MM.1S (cell line): Measurements from ENCODE around the gene ZC3H12A.

Experiments used
- DNase-seq: peaks from one replicate; pipeline ENCODE4 v3.0.0-alpha.2; 2015
- H2AFZ ChIP-seq: fragments of 300-600 bp; sonication (generic); 2 replicates; pipeline ENCODE4 v1.6.0; 2016; ENCODE audit warnings: antibody characterized with exemption, low read length
- H3F3A ChIP-seq: fragments of 300-600 bp; sonication (generic); 2 replicates; pipeline ENCODE4 v1.6.1; 2016; ENCODE audit warnings: mild to moderate bottlenecking, antibody characterized with exemption, low read length, moderate library complexity, mixed read lengths; ENCODE audit not compliant: insufficient read depth
- H3K27ac ChIP-seq: fragments of 300-600 bp; sonication (generic); 2 replicates; pipeline ENCODE4 v1.5.1; 2016; ENCODE audit warnings: mild to moderate bottlenecking, low read length
- H3K27me3 ChIP-seq: fragments of 300-600 bp; sonication (generic); replicated peaks from 2 replicates; pipeline ENCODE4 v1.6.0; 2016; ENCODE audit warnings: low read length; ENCODE audit not compliant: insufficient read depth
- H3K36me3 ChIP-seq: fragments of 300-600 bp; sonication (generic); replicated peaks from 2 replicates; pipeline ENCODE4 v1.6.1; 2016; ENCODE audit warnings: mild to moderate bottlenecking, low read length, mixed read lengths; ENCODE audit not compliant: insufficient read depth
- H3K4me1 ChIP-seq: fragments of 300-600 bp; sonication (generic); 2 replicates; pipeline ENCODE4 v1.6.1; 2016; ENCODE audit warnings: low read length, mixed read lengths
- H3K4me2 ChIP-seq: fragments of 300-600 bp; sonication (generic); 2 replicates; pipeline ENCODE4 v1.6.0; 2016; ENCODE audit warnings: low read depth, low read length
- H3K4me3 ChIP-seq: fragments of 300-600 bp; sonication (generic); 2 replicates; pipeline ENCODE4 v1.5.1; 2016; ENCODE audit warnings: low read length, mixed read lengths
- H3K79me2 ChIP-seq: fragments of 300-600 bp; sonication (generic); 2 replicates; pipeline ENCODE4 v1.6.1; 2016; ENCODE audit warnings: mixed run types, low read length, mixed read lengths
- H3K9ac ChIP-seq: fragments of 300-600 bp; sonication (generic); 2 replicates; pipeline ENCODE4 v1.6.1; 2016; ENCODE audit warnings: low read length, mixed read lengths
- H3K9me2 ChIP-seq: fragments of 300-600 bp; sonication (generic); replicated peaks from 2 replicates; pipeline ENCODE4 v1.6.1; 2016; ENCODE audit warnings: mild to moderate bottlenecking, low read length, mixed read lengths; ENCODE audit not compliant: insufficient read depth
- H3K9me3 ChIP-seq: fragments of 300-600 bp; sonication (generic); replicated peaks from 2 replicates; pipeline ENCODE4 v1.6.1; 2016; ENCODE audit warnings: mild to moderate bottlenecking, low read length, mixed read lengths; ENCODE audit not compliant: insufficient read depth
- H4K20me1 ChIP-seq: fragments of 300-600 bp; sonication (generic); 2 replicates; pipeline ENCODE4 v1.6.1; 2016; ENCODE audit warnings: mild to moderate bottlenecking, low read length, moderate library complexity, mixed read lengths; ENCODE audit not compliant: insufficient read depth
- CTCF ChIP-seq: fragments of 300-600 bp; sonication (generic); IDR thresholded peaks from 2 replicates; pipeline ENCODE4 v1.5.1; 2016; ENCODE audit warnings: antibody characterized with exemption, low read length, mixed read lengths
- EZH2 ChIP-seq: fragments of 300-600 bp; sonication (generic); optimal IDR thresholded peaks from 2 replicates; pipeline ENCODE3; 2017; ENCODE audit warnings: low read depth, mild to moderate bottlenecking, antibody characterized with exemption, low read length, mixed read lengths
- EZH2phosphoT487 ChIP-seq: fragments of 300-600 bp; sonication (generic); IDR thresholded peaks from 2 replicates; pipeline ENCODE4 v1.6.1; 2018; ENCODE audit warnings: antibody characterized with exemption, low read length

The ZC3H12A gene

GRCh38 chr1:37473431-37474045 lies 842 bp upstream of the ZC3H12A start:
- H4K20me1 ChIP-seq: peaks cover 9% of the 10 kb centered on the region; the same call in 1 of the 2 replicates
- no peak for DNase-seq
- H3K36me3 ChIP-seq: peaks cover 5% of the 10 kb centered on the region
- H3K9me3 ChIP-seq: no peaks in the 10 kb centered on the region
- H3K79me2 ChIP-seq: peaks cover 53% of the 10 kb centered on the region
- H3K4me1 ChIP-seq: peaks cover 25% of the 10 kb centered on the region
- no peak overlapping the region for H3K27ac ChIP-seq
- peak overlapping the region; percentile 95 for H2AFZ ChIP-seq
- peak overlapping the region; percentile 91 for H3K4me3 ChIP-seq
- peak overlapping the region; percentile 50 for H3K9ac ChIP-seq
- H3K4me2 ChIP-seq: peak overlapping the region; percentile 93
- peaks cover 46% of the 10 kb centered on the region for H3F3A ChIP-seq
- H3K9me2 ChIP-seq: no peaks in the 10 kb centered on the region
- TF ChIP-seq EZH2phosphoT487 (no peak), CTCF (no peak), EZH2 (no peak)
- no peaks in the 10 kb centered on the region for H3K27me3 ChIP-seq

DNA sequence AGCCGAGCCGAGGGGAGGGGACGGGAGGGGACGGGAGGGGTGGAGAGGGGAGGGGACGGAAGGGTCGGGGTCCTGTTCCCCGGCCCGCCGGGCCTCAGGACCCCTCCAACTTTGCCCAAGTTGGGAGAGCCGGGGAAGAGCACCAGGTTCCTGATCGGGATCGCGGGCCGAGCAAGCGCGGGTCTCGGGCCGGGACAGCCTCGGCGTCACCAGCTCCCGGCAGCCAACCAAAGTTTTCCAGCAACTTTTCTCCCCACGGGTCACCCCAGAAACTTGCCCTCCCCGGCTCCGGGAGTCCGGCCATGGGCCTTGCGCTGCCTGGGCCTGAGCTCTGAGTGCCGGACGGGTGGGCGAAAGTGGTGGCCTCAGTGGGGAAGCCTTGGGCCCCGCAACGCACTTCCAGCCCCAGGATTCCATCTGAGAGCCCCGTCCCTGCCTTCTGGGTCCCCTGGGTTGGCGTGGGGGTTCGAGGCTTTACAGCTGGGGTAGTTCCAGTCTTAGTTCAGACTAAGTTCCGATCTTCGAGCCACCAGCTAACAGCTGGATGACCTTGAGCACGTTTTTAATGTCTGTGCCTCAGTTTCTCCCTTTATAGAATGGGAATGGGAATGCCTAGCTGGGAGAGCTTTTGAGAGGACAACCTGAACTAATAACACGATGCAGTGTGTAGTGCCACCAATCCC lies 458 bp downstream of the ZC3H12A start:
- peak overlapping the region; percentile 99 for H3K4me3 ChIP-seq
- no peaks in the 10 kb centered on the region for H3K9me2 ChIP-seq
- H3F3A ChIP-seq: peaks cover 45% of the 10 kb centered on the region
- peaks cover 66% of the 10 kb centered on the region for H3K79me2 ChIP-seq
- peaks cover 33% of the 10 kb centered on the region for H3K4me1 ChIP-seq
- no peaks in the 10 kb centered on the region for H3K27me3 ChIP-seq
- H3K36me3 ChIP-seq: peaks cover 5% of the 10 kb centered on the region
- peak overlapping the region; percentile 99 for H3K4me2 ChIP-seq
- no peak for TF ChIP-seq EZH2
- no peak for TF ChIP-seq CTCF
- TF ChIP-seq EZH2phosphoT487: no peak
- H3K9ac ChIP-seq: peak overlapping the region; percentile 93
- peak overlapping the region; percentile 87; the same call in 1 of the 2 replicates for H3K27ac ChIP-seq
- H2AFZ ChIP-seq: no peak overlapping the region
- H4K20me1 ChIP-seq: peaks cover 18% of the 10 kb centered on the region; the same call in 1 of the 2 replicates
- H3K9me3 ChIP-seq: no peaks in the 10 kb centered on the region
- DNase-seq: no peak

DNA sequence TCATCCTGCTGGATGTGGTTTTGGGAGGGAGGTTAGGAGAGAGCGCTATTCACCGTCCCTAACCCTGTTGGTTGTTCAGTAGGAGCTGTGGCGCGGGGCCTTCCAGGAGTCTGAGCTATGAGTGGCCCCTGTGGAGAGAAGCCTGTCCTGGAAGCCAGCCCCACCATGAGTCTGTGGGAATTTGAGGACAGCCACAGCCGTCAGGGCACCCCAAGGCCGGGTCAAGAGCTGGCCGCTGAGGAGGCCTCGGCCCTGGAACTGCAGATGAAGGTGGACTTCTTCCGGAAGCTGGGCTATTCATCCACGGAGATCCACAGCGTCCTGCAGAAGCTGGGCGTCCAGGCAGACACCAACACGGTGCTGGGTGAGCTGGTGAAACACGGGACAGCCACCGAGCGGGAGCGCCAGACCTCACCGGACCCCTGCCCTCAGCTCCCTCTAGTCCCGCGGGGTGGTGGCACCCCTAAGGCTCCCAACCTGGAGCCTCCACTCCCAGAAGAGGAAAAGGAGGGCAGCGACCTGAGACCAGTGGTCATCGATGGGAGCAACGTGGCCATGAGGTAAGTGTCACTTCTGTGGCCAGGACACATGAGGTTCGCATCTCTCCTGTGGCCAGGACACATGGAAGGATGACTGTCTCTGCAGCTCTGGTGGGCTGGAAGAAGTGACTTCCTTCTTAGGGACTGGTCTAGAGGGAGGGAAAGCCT lies 1.2 kb downstream of the ZC3H12A start:
- H3K79me2 ChIP-seq: peaks cover 72% of the 10 kb centered on the region
- H3F3A ChIP-seq: peaks cover 42% of the 10 kb centered on the region
- TF ChIP-seq EZH2 (no peak), EZH2phosphoT487 (no peak), CTCF (no peak)
- peaks cover 32% of the 10 kb centered on the region for H3K4me1 ChIP-seq
- H3K27me3 ChIP-seq: no peaks in the 10 kb centered on the region
- peak overlapping the region; percentile 93 for H3K9ac ChIP-seq
- no peak overlapping the region for H2AFZ ChIP-seq
- peak overlapping the region; percentile 99 for H3K4me2 ChIP-seq
- no peaks in the 10 kb centered on the region for H3K9me3 ChIP-seq
- no peaks in the 10 kb centered on the region for H3K9me2 ChIP-seq
- peaks cover 7% of the 10 kb centered on the region for H3K36me3 ChIP-seq
- peaks cover 22% of the 10 kb centered on the region; the same call in 1 of the 2 replicates for H4K20me1 ChIP-seq
- DNase-seq: no peak
- peak overlapping the region; percentile 99 for H3K4me3 ChIP-seq
- peak overlapping the region; percentile 87; the same call in 1 of the 2 replicates for H3K27ac ChIP-seq
